Upper lobe of right lung (tissue), 1 donor: ENCODE results near the gene UNK. TPM values are rescaled to one million over a fixed set of nuclear protein-coding genes. Genes with fewer than 3 reads are reported as not detected.
A peak's percentile ranks its signal among the peaks of the same experiment; 100 is the strongest.

Source experiments
- ATAC-seq: fragments of 200-7000 bp; cut with Tn5 transposase; one replicate; pipeline ENCODE4 v1.9.1; 2020; ENCODE audit warnings: mild to moderate bottlenecking, moderate library complexity
- DNase-seq: peaks from one replicate; pipeline ENCODE4 v3.0.0-alpha.2; 2020
- H3K27ac ChIP-seq: fragments of 200-600 bp; one replicate; pipeline ENCODE4 v1.8.0; 2022
- H3K27me3 ChIP-seq: fragments of 200-600 bp; one replicate; pipeline ENCODE4 v1.8.0; 2022; ENCODE audit warnings: mild to moderate bottlenecking
- H3K36me3 ChIP-seq: fragments of 200-600 bp; one replicate; pipeline ENCODE4 v1.8.0; 2022
- H3K4me1 ChIP-seq: fragments of 200-600 bp; one replicate; pipeline ENCODE4 v1.8.0; 2022
- H3K4me3 ChIP-seq: fragments of 200-600 bp; one replicate; pipeline ENCODE4 v1.8.0; 2022; ENCODE audit warnings: mild to moderate bottlenecking
- H3K9me3 ChIP-seq: fragments of 200-600 bp; one replicate; pipeline ENCODE4 v1.8.0; 2022
- CTCF ChIP-seq: fragments of 200-600 bp; IDR thresholded peaks from one replicate; pipeline ENCODE4 v1.8.0; 2022; ENCODE audit warnings: antibody characterized with exemption
- intact Hi-C: fragments of 100-400 bp; cut with DNase I; formaldehyde crosslinking; loops from one replicate; pipeline ENCODE4 v1.11.0; 2022
- total RNA-seq: library from RNA; stranded (reverse); fragmentation: NEBNext Ultra II Directional; extraction: Animal tissue kit (Norgen Biotek cat#: 25700); gene quantifications from one replicate; pipeline ENCODE4 v1.2.1, GENCODE V29; 2021
- donor health status: DM: no; HTN: yes; CAD: no; lungs with severe emphysema.

The UNK gene
- total RNA-seq, 1 donor from 2014 or later, result 27.1 TPM

GRCh38 chr17:75824666-75825065, 40.1 kb downstream of the UNK start:
- H3K36me3 ChIP-seq, result peaks cover 69% of the 10 kb centered on the region
- intact Hi-C loops, result no loop called here
- H3K4me1 ChIP-seq, result peaks cover 16% of the 10 kb centered on the region
- TF ChIP-seq CTCF, result no peak
- H3K4me3 ChIP-seq, result no peak overlapping the region
- DNase-seq (no peak), ATAC-seq (no peak)
- H3K27me3 ChIP-seq, result no peaks in the 10 kb centered on the region
- H3K27ac ChIP-seq, result no peak overlapping the region
- no peaks in the 10 kb centered on the region for H3K9me3 ChIP-seq

- peaks cover 69% of the 10 kb centered on the region for H3K36me3 ChIP-seq
- H3K4me3 ChIP-seq, result no peak overlapping the region
- no peak overlapping the region for H3K27ac ChIP-seq
- peaks cover 16% of the 10 kb centered on the region for H3K4me1 ChIP-seq
- intact Hi-C loops, result no loop called here
- no peak for DNase-seq
- no peaks in the 10 kb centered on the region for H3K9me3 ChIP-seq
- ATAC-seq, result no peak
- no peak for TF ChIP-seq CTCF
- H3K27me3 ChIP-seq, result no peaks in the 10 kb centered on the region
Observed at GRCh38 chr17:75825149-75825552, 40.5 kb downstream of the UNK start.

- no peak overlapping the region for H3K4me3 ChIP-seq
- no peaks in the 10 kb centered on the region for H3K27me3 ChIP-seq
- TF ChIP-seq CTCF, result no peak
- H3K36me3 ChIP-seq, result peaks cover 69% of the 10 kb centered on the region
- no peaks in the 10 kb centered on the region for H3K9me3 ChIP-seq
- no peak overlapping the region for H3K27ac ChIP-seq
- DNase-seq (no peak), ATAC-seq (no peak)
- H3K4me1 ChIP-seq, result peaks cover 16% of the 10 kb centered on the region
- intact Hi-C loops, result no loop called here
Observed at GRCh38 chr17:75825748-75826370, 41.3 kb downstream of the UNK start.

GRCh38 chr17:75826561-75827307, 42.1 kb downstream of the UNK start:
- H3K27me3 ChIP-seq, result no peaks in the 10 kb centered on the region
- H3K4me1 ChIP-seq, result peaks cover 16% of the 10 kb centered on the region
- H3K4me3 ChIP-seq, result no peak overlapping the region
- peak overlapping the region; percentile 77 for H3K27ac ChIP-seq
- intact Hi-C loops, result no loop called here
- H3K9me3 ChIP-seq, result no peaks in the 10 kb centered on the region
- DNase-seq, result no peak
- no peak for TF ChIP-seq CTCF
- no peak for ATAC-seq
- H3K36me3 ChIP-seq, result peaks cover 67% of the 10 kb centered on the region

- Histone ChIP-seq H3K4me3 (peak overlapping the region; percentile 24), H3K9me3 (no peaks in the 10 kb centered on the region), H3K27me3 (no peaks in the 10 kb centered on the region), H3K4me1 (peaks cover 16% of the 10 kb centered on the region), H3K36me3 (peaks cover 63% of the 10 kb centered on the region), H3K27ac (peak overlapping the region; percentile 77)
- DNase-seq (no peak), ATAC-seq (peak; percentile 50)
- TF ChIP-seq CTCF, result peak; percentile 64
- intact Hi-C loops, result no loop called here
Observed at GRCh38 chr17:75827308-75828075, 42.9 kb downstream of the UNK start.
